IMR-90 (cell line): ENCODE measurements around the gene ATRNL1. TPM values are rescaled to one million over a fixed set of nuclear protein-coding genes. Genes with fewer than 3 reads are reported as not detected.

Experiments used
- ATAC-seq: fragments of 200-7000 bp; cut with Tn5 transposase; 2 replicates; pipeline ENCODE4 v1.9.1; 2020; ENCODE audit warnings: low read depth, mild to moderate bottlenecking, moderate library complexity
- BruUV-seq: library from RNA; stranded (reverse); fragments of 400-500 nt; replicated peaks from 2 replicates; lab custom pipeline; 2021; lab: Mats Ljungman, UMichigan
- CTCF ChIA-PET: fragments of 300-600 bp; formaldehyde crosslinking; extraction: SDS; loops from one replicate; lab custom pipeline; 2021; ENCODE audit warnings: antibody characterized with exemption; lab: Yijun Ruan, JAX
- POLR2A ChIA-PET: fragments of 300-600 bp; sonication (Branson Sonifier 250); formaldehyde crosslinking; loops from one replicate; lab custom pipeline; 2022; ENCODE audit warnings: antibody characterized with exemption; ENCODE audit not compliant: unreplicated experiment; lab: Charles Lee
- DNase-seq: peaks from one replicate; pipeline ENCODE4 v3.0.0; 2013
- H2AFZ ChIP-seq: replicated peaks from 2 replicates; pipeline ENCODE3; 2013; ENCODE audit warnings: low read length, mild to moderate bottlenecking; ENCODE audit not compliant: poor library complexity
- H2AK5ac ChIP-seq: 2 replicates; pipeline ENCODE4 v1.6.1; 2013; ENCODE audit warnings: low read depth, low read length, inconsistent platforms
- H2AK9ac ChIP-seq: replicated peaks from 2 replicates; pipeline ENCODE3; 2013; ENCODE audit warnings: mild to moderate bottlenecking, low read depth, low read length, moderate library complexity; ENCODE audit not compliant: poor library complexity
- H2BK120ac ChIP-seq: 2 replicates; pipeline ENCODE4 v1.6.1; 2013; ENCODE audit warnings: low read depth, low read length, inconsistent platforms
- H2BK15ac ChIP-seq: 3 replicates; pipeline ENCODE4 v1.6.1; 2013; ENCODE audit warnings: low read depth, low read length, inconsistent platforms
- H2BK20ac ChIP-seq: 2 replicates; pipeline ENCODE4 v1.6.1; 2013; ENCODE audit warnings: low read depth, mild to moderate bottlenecking, inconsistent platforms, low read length, moderate library complexity
- H2BK5ac ChIP-seq: 2 replicates; pipeline ENCODE4 v1.6.1; 2013; ENCODE audit warnings: mild to moderate bottlenecking, low read depth, low read length, inconsistent platforms; ENCODE audit not compliant: poor library complexity, severe bottlenecking
- H3K14ac ChIP-seq: replicated peaks from 2 replicates; pipeline ENCODE4 v1.6.1; 2013; ENCODE audit warnings: low read depth, low read length, inconsistent platforms
- H3K18ac ChIP-seq: 2 replicates; pipeline ENCODE4 v1.6.1; 2013; ENCODE audit warnings: low read depth, low read length, control low read depth
- H3K23ac ChIP-seq: 2 replicates; pipeline ENCODE4 v1.6.1; 2013; ENCODE audit warnings: low read depth, low read length, inconsistent platforms
- H3K27ac ChIP-seq: 2 replicates; pipeline ENCODE4 v1.5.1; 2013; ENCODE audit warnings: mild to moderate bottlenecking, control low read depth, low read length; ENCODE audit not compliant: insufficient read depth
- H3K27me3 ChIP-seq: 2 replicates; pipeline ENCODE4 v1.6.1; 2013; ENCODE audit warnings: low read length; ENCODE audit not compliant: control insufficient read depth, insufficient read depth
- H3K36me3 ChIP-seq: 2 replicates; pipeline ENCODE4 v1.6.1; 2013; ENCODE audit warnings: low read length, mixed read lengths; ENCODE audit not compliant: control insufficient read depth, insufficient read depth
- H3K4ac ChIP-seq: 2 replicates; pipeline ENCODE4 v1.6.1; 2013; ENCODE audit warnings: low read depth, low read length, inconsistent platforms
- H3K4me1 ChIP-seq: 2 replicates; pipeline ENCODE4 v1.6.1; 2013; ENCODE audit warnings: low read length, mixed read lengths; ENCODE audit not compliant: control insufficient read depth, insufficient read depth
- H3K4me2 ChIP-seq: 2 replicates; pipeline ENCODE4 v1.6.1; 2013; ENCODE audit warnings: low read depth, mild to moderate bottlenecking, control low read depth, low read length, moderate library complexity
- H3K4me3 ChIP-seq: 2 replicates; pipeline ENCODE4 v1.5.1; 2013; ENCODE audit warnings: low read depth, mild to moderate bottlenecking, control low read depth, low read length, moderate library complexity; ENCODE audit not compliant: insufficient read depth
- H3K56ac ChIP-seq: 2 replicates; pipeline ENCODE4 v1.6.1; 2013; ENCODE audit warnings: low read length, inconsistent platforms; ENCODE audit not compliant: insufficient read depth; ENCODE audit errors: extremely low read depth
- H3K79me1 ChIP-seq, 2 experiments: 2 replicates each; pipeline ENCODE4 v1.6.1; 2013; ENCODE audit warnings: low read length in 2 of 2, inconsistent platforms in 1 of 2, low read depth in 1 of 2
- H3K9ac ChIP-seq: 2 replicates; pipeline ENCODE4 v1.6.1; 2013; ENCODE audit warnings: low read depth, low read length, control low read depth
- H3K9me1 ChIP-seq: 2 replicates; pipeline ENCODE4 v1.6.1; 2013; ENCODE audit warnings: low read length, inconsistent platforms; ENCODE audit not compliant: insufficient read depth
- H3K9me3 ChIP-seq: 2 replicates; pipeline ENCODE4 v1.6.1; 2013; ENCODE audit warnings: low read length; ENCODE audit not compliant: control insufficient read depth, insufficient read depth
- H4K20me1 ChIP-seq: 2 replicates; pipeline ENCODE4 v1.6.1; 2013; ENCODE audit warnings: low read length, inconsistent platforms; ENCODE audit not compliant: insufficient read depth
- H4K5ac ChIP-seq: 2 replicates; pipeline ENCODE4 v1.6.1; 2013; ENCODE audit warnings: mild to moderate bottlenecking, low read depth, low read length, control low read depth
- H4K8ac ChIP-seq, 2 experiments: 2 replicates each; pipeline ENCODE4 v1.6.1; 2013; ENCODE audit warnings: low read depth in 2 of 2, low read length in 2 of 2, control low read depth in 1 of 2, inconsistent platforms in 1 of 2
- H4K91ac ChIP-seq: 2 replicates; pipeline ENCODE4 v1.6.1; 2013; ENCODE audit warnings: low read depth, low read length, inconsistent platforms; ENCODE audit not compliant: insufficient read depth
- BHLHE40 ChIP-seq: fragments of 150-350 bp; IDR thresholded peaks from 2 replicates; pipeline ENCODE4 v1.6.1; 2016; ENCODE audit warnings: mild to moderate bottlenecking, low read depth, low read length
- CEBPB ChIP-seq: IDR thresholded peaks from 2 replicates; pipeline ENCODE4 v1.6.1; 2012; ENCODE audit warnings: low read depth, low read length, improper control_type of control experiment
- FOS ChIP-seq: fragments of 150-350 bp; IDR thresholded peaks from 2 replicates; pipeline ENCODE4 v1.6.1; 2016; ENCODE audit warnings: low read depth, low read length
- MAFK ChIP-seq: IDR thresholded peaks from 2 replicates; pipeline ENCODE4 v1.6.1; 2012; ENCODE audit warnings: low read depth, low read length, improper control_type of control experiment
- MAZ ChIP-seq: IDR thresholded peaks from 2 replicates; pipeline ENCODE4 v1.6.1; 2012; ENCODE audit warnings: low read depth, mild to moderate bottlenecking, low read length, improper control_type of control experiment, moderate library complexity, borderline replicate concordance
- MXI1 ChIP-seq: IDR thresholded peaks from 2 replicates; pipeline ENCODE4 v1.6.1; 2012; ENCODE audit warnings: low read depth, mild to moderate bottlenecking, low read length, moderate library complexity, borderline replicate concordance
- NFE2L2 ChIP-seq: fragments of 150-350 bp; IDR thresholded peaks from 2 replicates; pipeline ENCODE4 v1.6.1; 2016; ENCODE audit warnings: low read depth, mild to moderate bottlenecking, low read length
- RAD21 ChIP-seq: IDR thresholded peaks from 2 replicates; pipeline ENCODE4 v1.6.1; 2012; ENCODE audit warnings: low read length, improper control_type of control experiment
- RCOR1 ChIP-seq: IDR thresholded peaks from 2 replicates; pipeline ENCODE4 v1.6.1; 2012; ENCODE audit warnings: mild to moderate bottlenecking, low read length, improper control_type of control experiment; ENCODE audit not compliant: insufficient replicate concordance
- RFX5 ChIP-seq: IDR thresholded peaks from 2 replicates; pipeline ENCODE4 v1.8.0; 2012; ENCODE audit warnings: low read depth, mild to moderate bottlenecking, low read length, moderate library complexity
- WGBS, 2 experiments: methylation state at CpG; one replicate each; pipeline versions ENCODE4 v1.1.5 to v1.1.7; 2013; ENCODE audit warnings: missing lambda C conversion rate in 2 of 2; ENCODE audit not compliant: insufficient read length in 1 of 2; ENCODE audit errors: extremely low coverage in 2 of 2; 5-methylcytosine and 5-hydroxymethylcytosine counted together
- dilution Hi-C: fragments of 300-500 bp; cut with HindIII; formaldehyde crosslinking; loops from one replicate; pipeline ENCODE4 v1.14.3; 2018; ENCODE audit warnings: low sequenced_read_pairs; ENCODE audit not compliant: unreplicated experiment
- in situ Hi-C: fragments of 300-500 bp; cut with MboI; formaldehyde crosslinking; loops from 3 replicates; pipeline ENCODE4 v1.14.3; 2019; ENCODE audit warnings: low sequenced_read_pairs, inconsistent platforms, mixed read lengths
- intact Hi-C: fragments of 100-400 bp; cut with micrococcal nuclease; formaldehyde crosslinking; loops from 2 replicates; pipeline ENCODE4 v1.10.0; 2022
- polyA plus RNA-seq, 3 experiments: library from polyadenylated mRNA; depleted of rRNA; stranded (reverse); fragments of >200 nt; gene quantifications; 2 replicates each; pipeline ENCODE4 v1.2.3, GENCODE V29; 2012; ENCODE audit warnings: low replicate concordance in 1 of 3
- total RNA-seq: library from RNA; depleted of rRNA; stranded (reverse); fragments of >200 nt; gene quantifications from 2 replicates; pipeline ENCODE4 v1.2.3, GENCODE V29; 2012
- TF ChIP-seq, protein P1 (sequence below): conservative IDR thresholded peaks from 2 replicates; pipeline ENCODE4 v1.5.1; 2012; ENCODE audit warnings: mild to moderate bottlenecking, low read depth, low read length, improper control_type of control experiment

Gene ATRNL1
- total and polyA plus RNA-seq, 2 of the 4 experiments (the other 2 are of a cell fraction): 0.18 to 0.19 TPM

DNA sequence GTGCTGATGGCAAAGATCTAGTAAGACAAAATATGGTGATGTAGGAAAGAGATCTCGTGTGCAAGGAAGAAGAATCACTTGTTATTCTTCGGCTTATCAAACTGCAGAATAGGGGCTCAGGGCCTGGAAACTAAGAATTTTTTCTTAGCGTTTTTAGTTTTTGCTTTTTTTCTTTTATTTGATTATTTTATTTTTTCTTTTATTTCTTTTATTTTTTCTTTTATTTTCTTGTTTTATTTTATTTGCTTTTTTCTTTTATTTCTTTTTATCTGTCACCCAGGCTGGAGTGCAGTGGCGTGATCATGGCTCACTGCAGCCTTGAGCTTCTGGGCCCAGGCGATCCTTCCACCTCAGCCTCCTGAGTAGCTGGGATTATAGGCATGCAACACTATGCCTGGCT is 70.0 kb downstream of the ATRNL1 start:
- Histone ChIP-seq H2AK5ac (no peak overlapping the region), H4K20me1 (no peaks in the 10 kb centered on the region), H3K4ac (no peak overlapping the region), H3K4me3 (no peak overlapping the region), H3K36me3 (no peaks in the 10 kb centered on the region), H4K5ac (no peak overlapping the region), H2BK15ac (no peak overlapping the region), H2BK120ac (no peak overlapping the region), H4K8ac (no peak overlapping the region), H2AFZ (no peak overlapping the region), H4K91ac (no peak overlapping the region), H3K18ac (no peak overlapping the region), H3K23ac (no peak overlapping the region), H3K4me1 (no peaks in the 10 kb centered on the region), H3K9ac (no peak overlapping the region), H3K9me1 (no peaks in the 10 kb centered on the region), H3K27me3 (no peaks in the 10 kb centered on the region), H3K56ac (no peak overlapping the region), H3K27ac (no peak overlapping the region), H2AK9ac (no peak overlapping the region), H3K4me2 (no peak overlapping the region), H3K14ac (no peak overlapping the region), H3K79me1 (no peaks in the 10 kb centered on the region), H2BK5ac (no peak overlapping the region), H2BK20ac (no peak overlapping the region), H3K9me3 (no peaks in the 10 kb centered on the region)
- dilution Hi-C loops (no loop called here), intact Hi-C loops (no loop called here), in situ Hi-C loops (no loop called here)
- CTCF ChIA-PET: no interaction called here
- no CpG with 5 or more reads among the region's 5 CpGs for WGBS, 2 experiments
- no TSS peak for BruUV-seq
- DNase-seq (no peak), ATAC-seq (no peak)
- POLR2A ChIA-PET: no interaction called here
- TF ChIP-seq BHLHE40: no peak
- TF ChIP-seq, protein P1, sequence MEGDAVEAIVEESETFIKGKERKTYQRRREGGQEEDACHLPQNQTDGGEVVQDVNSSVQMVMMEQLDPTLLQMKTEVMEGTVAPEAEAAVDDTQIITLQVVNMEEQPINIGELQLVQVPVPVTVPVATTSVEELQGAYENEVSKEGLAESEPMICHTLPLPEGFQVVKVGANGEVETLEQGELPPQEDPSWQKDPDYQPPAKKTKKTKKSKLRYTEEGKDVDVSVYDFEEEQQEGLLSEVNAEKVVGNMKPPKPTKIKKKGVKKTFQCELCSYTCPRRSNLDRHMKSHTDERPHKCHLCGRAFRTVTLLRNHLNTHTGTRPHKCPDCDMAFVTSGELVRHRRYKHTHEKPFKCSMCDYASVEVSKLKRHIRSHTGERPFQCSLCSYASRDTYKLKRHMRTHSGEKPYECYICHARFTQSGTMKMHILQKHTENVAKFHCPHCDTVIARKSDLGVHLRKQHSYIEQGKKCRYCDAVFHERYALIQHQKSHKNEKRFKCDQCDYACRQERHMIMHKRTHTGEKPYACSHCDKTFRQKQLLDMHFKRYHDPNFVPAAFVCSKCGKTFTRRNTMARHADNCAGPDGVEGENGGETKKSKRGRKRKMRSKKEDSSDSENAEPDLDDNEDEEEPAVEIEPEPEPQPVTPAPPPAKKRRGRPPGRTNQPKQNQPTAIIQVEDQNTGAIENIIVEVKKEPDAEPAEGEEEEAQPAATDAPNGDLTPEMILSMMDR: no peak
- TF ChIP-seq MXI1: no peak
- TF ChIP-seq MAZ: no peak
- TF ChIP-seq RCOR1: no peak
- no peak for TF ChIP-seq FOS
- no peak for TF ChIP-seq CEBPB
- TF ChIP-seq RFX5: no peak
- no peak for TF ChIP-seq MAFK
- no peak for TF ChIP-seq RAD21
- no peak for TF ChIP-seq NFE2L2
